H9 (cell line): ENCODE data around the gene GLI2. TPM values are rescaled to one million over a fixed set of nuclear protein-coding genes. Genes with fewer than 3 reads are reported as not detected.
A peak's percentile ranks its signal among the peaks of the same experiment; 100 is the strongest.

ENCODE experiments used
- DNase-seq: peaks from one replicate; pipeline ENCODE4 v3.0.0-alpha.2; 2017
- H2AFZ ChIP-seq: one replicate; pipeline ENCODE4 v1.6.1; 2013; ENCODE audit warnings: mild to moderate bottlenecking, low read length, control low read depth, moderate library complexity
- H2AK5ac ChIP-seq: 2 replicates; pipeline ENCODE4 v1.6.1; 2013; ENCODE audit warnings: low read length, control low read depth, mixed read lengths; ENCODE audit not compliant: insufficient read length
- H2BK120ac ChIP-seq: one replicate; pipeline ENCODE4 v1.6.1; 2013; ENCODE audit warnings: low read depth, mild to moderate bottlenecking, low read length, control low read depth, inconsistent platforms; ENCODE audit not compliant: poor library complexity, severe bottlenecking
- H2BK12ac ChIP-seq: 2 replicates; pipeline ENCODE4 v1.6.1; 2013; ENCODE audit warnings: low read length, control low read depth, mixed read lengths, low read depth; ENCODE audit not compliant: insufficient read length
- H2BK15ac ChIP-seq: 2 replicates; pipeline ENCODE4 v1.6.1; 2013; ENCODE audit warnings: low read depth, low read length, control low read depth
- H2BK20ac ChIP-seq: one replicate; pipeline ENCODE4 v1.6.1; 2013; ENCODE audit warnings: low read depth, mild to moderate bottlenecking, low read length, control low read depth, inconsistent platforms; ENCODE audit not compliant: poor library complexity, severe bottlenecking
- H2BK5ac ChIP-seq: 2 replicates; pipeline ENCODE4 v1.6.1; 2013; ENCODE audit warnings: low read length, control low read depth, mixed read lengths; ENCODE audit not compliant: insufficient read length
- H3K14ac ChIP-seq: 2 replicates; pipeline ENCODE4 v1.6.1; 2013; ENCODE audit warnings: low read length, control low read depth; ENCODE audit not compliant: insufficient read depth
- H3K18ac ChIP-seq: 2 replicates; pipeline ENCODE4 v1.6.1; 2013; ENCODE audit warnings: low read depth, mild to moderate bottlenecking, mixed read lengths, low read length, control low read depth; ENCODE audit not compliant: insufficient read length
- H3K23ac ChIP-seq: 2 replicates; pipeline ENCODE4 v1.6.1; 2013; ENCODE audit warnings: low read length, control low read depth, mixed read lengths, low read depth; ENCODE audit not compliant: insufficient read length
- H3K23me2 ChIP-seq: 2 replicates; pipeline ENCODE4 v1.6.1; 2013; ENCODE audit warnings: low read depth, mild to moderate bottlenecking, mixed read lengths, low read length, control low read depth; ENCODE audit not compliant: insufficient read length, poor library complexity, severe bottlenecking
- H3K27ac ChIP-seq: 2 replicates; pipeline ENCODE4 v1.5.1; 2013; ENCODE audit warnings: low read length, control low read depth, mixed read lengths, low read depth; ENCODE audit not compliant: insufficient read length
- H3K27me3 ChIP-seq: 2 replicates; pipeline ENCODE4 v1.6.1; 2013; ENCODE audit warnings: low read length, control low read depth, inconsistent platforms; ENCODE audit not compliant: insufficient read depth
- H3K4ac ChIP-seq: 2 replicates; pipeline ENCODE4 v1.6.1; 2013; ENCODE audit warnings: low read depth, mild to moderate bottlenecking, control low read depth, inconsistent platforms, low read length, moderate library complexity
- H3K4me1 ChIP-seq: 2 replicates; pipeline ENCODE4 v1.6.1; 2013; ENCODE audit warnings: low read length, control low read depth, inconsistent platforms; ENCODE audit not compliant: insufficient read depth
- H3K4me2 ChIP-seq: 2 replicates; pipeline ENCODE4 v1.6.1; 2013; ENCODE audit warnings: low read length, control low read depth, mixed read lengths; ENCODE audit not compliant: insufficient read length, insufficient read depth
- H3K56ac ChIP-seq: 2 replicates; pipeline ENCODE4 v1.6.1; 2013; ENCODE audit warnings: low read depth, mild to moderate bottlenecking, mixed read lengths, low read length, control low read depth; ENCODE audit not compliant: insufficient read length
- H3K79me1 ChIP-seq: 2 replicates; pipeline ENCODE4 v1.6.1; 2013; ENCODE audit warnings: low read depth, mild to moderate bottlenecking, moderate library complexity, low read length, control low read depth, inconsistent platforms; ENCODE audit not compliant: insufficient read depth, poor library complexity, severe bottlenecking
- H3K79me2 ChIP-seq: 2 replicates; pipeline ENCODE4 v1.6.1; 2013; ENCODE audit warnings: low read length, control low read depth, inconsistent platforms; ENCODE audit not compliant: insufficient read depth
- H3K9ac ChIP-seq: 2 replicates; pipeline ENCODE4 v1.6.1; 2013; ENCODE audit warnings: low read length, control low read depth, mixed read lengths; ENCODE audit not compliant: insufficient read length; ENCODE audit errors: extremely low read depth
- H3K9me3 ChIP-seq: one replicate; pipeline ENCODE4 v1.6.1; 2013; ENCODE audit warnings: low read depth, low read length, inconsistent platforms; ENCODE audit not compliant: control insufficient read depth
- H3T11ph ChIP-seq: one replicate; pipeline ENCODE4 v1.6.1; 2013; ENCODE audit warnings: mild to moderate bottlenecking, low read length, control low read depth, inconsistent platforms
- H4K20me1 ChIP-seq: one replicate; pipeline ENCODE4 v1.6.1; 2013; ENCODE audit not compliant: control insufficient read depth, insufficient read length, insufficient read depth
- H4K5ac ChIP-seq: 2 replicates; pipeline ENCODE4 v1.6.1; 2013; ENCODE audit warnings: low read depth, mild to moderate bottlenecking, mixed read lengths, low read length, control low read depth; ENCODE audit not compliant: insufficient read length
- H4K8ac ChIP-seq: replicated peaks from 2 replicates; pipeline ENCODE4 v1.6.1; 2013; ENCODE audit warnings: low read length, control low read depth, mixed read lengths, low read depth; ENCODE audit not compliant: insufficient read length
- H4K91ac ChIP-seq: 2 replicates; pipeline ENCODE4 v1.6.1; 2013; ENCODE audit warnings: low read depth, mild to moderate bottlenecking, moderate library complexity, mixed read lengths, low read length, control low read depth; ENCODE audit not compliant: insufficient read length
- H3K27ac Mint-ChIP-seq, 3 experiments: 2 replicates in 2 of 3; 3 replicates in 1 of 3; pipeline ENCODE4 v1.8.0; 2020 to 2021; ENCODE audit warnings: mixed read lengths in 3 of 3, mild to moderate bottlenecking in 1 of 3, moderate library complexity in 1 of 3
- H3K27me3 Mint-ChIP-seq: 2 replicates; pipeline ENCODE4 v1.8.0; 2021; ENCODE audit warnings: low read depth, mild to moderate bottlenecking, moderate library complexity, mixed read lengths
- H3K36me3 Mint-ChIP-seq, 3 experiments: 2 replicates in 2 of 3; 3 replicates in 1 of 3; pipeline ENCODE4 v1.8.0; 2020 to 2021; ENCODE audit warnings: low read depth in 3 of 3, mixed read lengths in 3 of 3; ENCODE audit not compliant: insufficient read depth in 1 of 3
- H3K4me1 Mint-ChIP-seq, 2 experiments: 2 replicates each; pipeline ENCODE4 v1.8.0; 2020; ENCODE audit warnings: mixed read lengths in 2 of 2
- H3K4me3 Mint-ChIP-seq, 2 experiments: 2 replicates in 1 of 2; 3 replicates in 1 of 2; pipeline ENCODE4 v1.8.0; 2020 to 2021; ENCODE audit warnings: mild to moderate bottlenecking in 2 of 2, mixed read lengths in 2 of 2, moderate library complexity in 1 of 2
- H3K9me3 Mint-ChIP-seq, 2 experiments: 2 replicates in 1 of 2; 3 replicates in 1 of 2; pipeline ENCODE4 v1.8.0; 2020; ENCODE audit warnings: mild to moderate bottlenecking in 2 of 2, mixed read lengths in 2 of 2, moderate library complexity in 1 of 2
- WGBS: extraction: QIAGEN DNeasy Blood & Tissue Kit; methylation state at CpG from one replicate; pipeline ENCODE4 v1.1.7; 2013; ENCODE audit warnings: missing lambda C conversion rate, low lambda C conversion rate, mixed read lengths; ENCODE audit not compliant: insufficient read length; ENCODE audit errors: extremely low coverage; 5-methylcytosine and 5-hydroxymethylcytosine counted together
- total RNA-seq: library from RNA; stranded (reverse); gene quantifications from 2 replicates; pipeline ENCODE4 v1.2.1, GENCODE V29; 2021
- TF ChIP-seq, protein P1 (sequence below): fragments of 200-600 bp; sonication (generic); conservative IDR thresholded peaks from 3 replicates; pipeline ENCODE4 v1.8.0; 2021; ENCODE audit warnings: antibody characterized with exemption, mild to moderate bottlenecking

Gene GLI2
- total RNA-seq, 1 experiment from 2014 or later = 56.7 TPM

DNA sequence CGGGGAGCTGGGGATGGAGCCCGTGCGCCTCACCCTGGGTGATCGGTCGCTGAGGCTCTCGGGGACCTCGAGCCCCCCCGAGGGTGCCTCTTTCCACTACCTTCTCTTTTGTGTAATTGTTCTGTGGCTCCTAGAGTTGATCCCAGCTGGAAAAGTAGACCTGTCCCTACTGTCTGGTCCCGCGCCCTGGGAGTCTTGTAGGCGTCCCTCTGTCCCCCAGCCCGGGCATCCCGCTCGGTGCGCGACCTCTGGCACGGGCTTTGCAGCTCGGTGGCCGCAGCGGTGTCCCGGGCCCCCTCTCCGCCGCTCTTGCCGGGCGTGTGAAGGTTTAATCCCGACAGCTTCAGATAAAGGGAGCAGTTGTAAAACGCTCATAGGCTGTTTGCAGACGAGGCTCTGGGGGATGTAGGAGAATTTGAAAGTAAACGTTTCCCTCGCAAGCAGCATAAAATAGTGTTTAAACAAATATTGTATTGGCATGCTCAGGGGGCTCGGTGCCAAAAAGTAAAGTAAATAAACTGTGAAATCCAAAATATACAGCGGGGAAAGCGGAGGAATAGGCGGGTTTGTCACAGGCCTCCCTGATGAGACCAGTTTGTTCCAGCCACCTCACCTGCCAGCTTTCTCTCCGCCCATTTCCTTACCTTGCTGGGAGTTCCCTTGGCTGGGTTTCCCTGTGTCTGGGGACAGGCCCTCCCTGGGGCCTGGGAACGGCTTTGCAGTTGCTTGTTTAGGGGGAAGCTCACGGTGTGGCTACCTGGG lies 1.9 kb downstream of the GLI2 start:
- Histone ChIP-seq H3K18ac (peak overlapping the region; percentile 47), H4K5ac (no peak overlapping the region), H3T11ph (no peak overlapping the region), H3K14ac (peak overlapping the region; percentile 69), H3K4me2 (peak overlapping the region; percentile 85), H3K79me1 (no peaks in the 10 kb centered on the region), H4K91ac (no peak overlapping the region), H3K4me1 (peaks cover 9% of the 10 kb centered on the region), H4K20me1 (no peaks in the 10 kb centered on the region), H3K27ac (peak overlapping the region; percentile 18), H3K23me2 (peaks cover 46% of the 10 kb centered on the region), H3K56ac (no peak overlapping the region), H2BK120ac (no peak overlapping the region), H2AFZ (no peak overlapping the region), H3K27me3 (no peaks in the 10 kb centered on the region), H4K8ac (no peak overlapping the region), H2BK15ac (no peak overlapping the region), H3K79me2 (no peaks in the 10 kb centered on the region; the same call in 1 of the 2 replicates), H2BK12ac (no peak overlapping the region), H2AK5ac (no peak overlapping the region), H2BK20ac (no peak overlapping the region), H3K9me3 (no peaks in the 10 kb centered on the region), H3K23ac (no peak overlapping the region), H3K4ac (no peak overlapping the region), H3K9ac (peak overlapping the region; percentile 32), H2BK5ac (no peak overlapping the region)
- peak; percentile 78 for DNase-seq
- H3K4me3 Mint-ChIP-seq = peak overlapping the region; percentile 90 to 96
- no CpG with 5 or more reads among the region's 37 CpGs for WGBS
- H3K27ac Mint-ChIP-seq = peak overlapping the region; percentile 87 to 99 (median 96)
- no peaks in the 10 kb centered on the region for H3K9me3 Mint-ChIP-seq
- peaks cover 20% of the 10 kb centered on the region for H3K27me3 Mint-ChIP-seq
- H3K4me1 Mint-ChIP-seq = peaks cover 54% of the 10 kb centered on the region in 2 experiments
- TF ChIP-seq, protein P1, sequence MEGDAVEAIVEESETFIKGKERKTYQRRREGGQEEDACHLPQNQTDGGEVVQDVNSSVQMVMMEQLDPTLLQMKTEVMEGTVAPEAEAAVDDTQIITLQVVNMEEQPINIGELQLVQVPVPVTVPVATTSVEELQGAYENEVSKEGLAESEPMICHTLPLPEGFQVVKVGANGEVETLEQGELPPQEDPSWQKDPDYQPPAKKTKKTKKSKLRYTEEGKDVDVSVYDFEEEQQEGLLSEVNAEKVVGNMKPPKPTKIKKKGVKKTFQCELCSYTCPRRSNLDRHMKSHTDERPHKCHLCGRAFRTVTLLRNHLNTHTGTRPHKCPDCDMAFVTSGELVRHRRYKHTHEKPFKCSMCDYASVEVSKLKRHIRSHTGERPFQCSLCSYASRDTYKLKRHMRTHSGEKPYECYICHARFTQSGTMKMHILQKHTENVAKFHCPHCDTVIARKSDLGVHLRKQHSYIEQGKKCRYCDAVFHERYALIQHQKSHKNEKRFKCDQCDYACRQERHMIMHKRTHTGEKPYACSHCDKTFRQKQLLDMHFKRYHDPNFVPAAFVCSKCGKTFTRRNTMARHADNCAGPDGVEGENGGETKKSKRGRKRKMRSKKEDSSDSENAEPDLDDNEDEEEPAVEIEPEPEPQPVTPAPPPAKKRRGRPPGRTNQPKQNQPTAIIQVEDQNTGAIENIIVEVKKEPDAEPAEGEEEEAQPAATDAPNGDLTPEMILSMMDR = no peak
- peaks cover 0 to 10% (median 5%) of the 10 kb centered on the region in 3 experiments; a peak in 4 of 7 replicates for H3K36me3 Mint-ChIP-seq
